Inflammatory macrophage treated with lipopolysaccharide for 1 hour (primary cell): ENCODE data around the gene ZBED1.

Experiments
- DNase-seq, 2 donors: peaks; one replicate each; pipeline ENCODE4 v3.0.0-alpha.2; 2020 to 2022

ZBED1 gene

DNA sequence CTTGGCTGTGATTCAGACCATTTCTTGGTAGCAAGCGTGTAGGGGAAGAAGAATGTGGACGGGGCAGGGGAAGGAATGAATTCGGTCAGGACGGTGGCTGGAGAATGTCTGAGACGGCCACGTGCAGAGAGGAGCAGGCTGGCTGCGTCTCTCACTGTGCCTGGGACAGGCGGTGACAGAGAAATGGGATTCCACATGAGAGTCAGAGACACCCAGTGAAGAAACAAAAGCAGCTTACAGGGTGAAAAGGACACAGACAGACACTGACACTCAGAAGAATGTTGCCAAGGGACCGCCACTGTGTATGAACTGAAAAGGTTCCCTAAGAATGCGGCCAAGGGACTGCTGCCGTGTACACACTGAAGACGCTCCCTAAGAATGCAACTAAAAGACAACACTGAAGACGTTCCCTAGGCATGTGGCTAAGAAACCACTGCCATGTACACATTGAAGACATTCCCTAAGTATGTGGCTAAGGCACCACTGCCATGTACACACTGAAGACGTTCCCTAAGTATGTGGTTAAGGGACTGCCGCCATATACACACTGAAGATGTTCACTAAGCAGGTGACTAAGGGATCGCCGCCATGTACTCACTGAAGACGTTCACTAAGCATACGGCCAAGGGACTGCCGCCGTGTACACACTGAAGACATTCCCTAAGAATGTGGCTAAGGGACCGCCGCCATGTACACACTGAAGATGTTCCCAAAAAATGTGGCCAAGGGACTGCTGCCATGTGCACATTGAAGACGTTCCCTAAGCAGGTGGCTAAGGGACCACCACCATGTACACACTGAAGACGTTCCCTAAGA, 49.1 kb downstream of the ZBED1 start:
- no peak for DNase-seq

DNA sequence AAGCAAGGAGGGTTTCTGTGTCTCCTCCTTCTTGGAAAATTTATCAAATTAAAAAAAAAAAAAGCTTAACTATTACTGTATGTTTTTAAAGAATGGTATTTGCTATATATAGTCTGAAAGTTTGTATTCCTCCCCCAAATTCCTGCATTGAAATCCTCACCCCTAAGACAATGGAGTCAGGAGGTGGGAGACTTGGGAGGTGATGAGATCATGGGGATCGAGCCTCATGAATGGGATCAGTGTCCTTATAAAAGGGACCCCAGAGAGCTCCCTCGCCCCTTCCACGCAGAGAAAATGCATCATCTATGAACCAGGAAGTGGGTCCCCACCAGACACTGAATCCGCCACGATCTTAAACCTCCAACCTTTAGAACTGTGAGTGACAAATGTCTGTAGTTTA, 50.1 kb downstream of the ZBED1 start:
- no peak for DNase-seq

DNA sequence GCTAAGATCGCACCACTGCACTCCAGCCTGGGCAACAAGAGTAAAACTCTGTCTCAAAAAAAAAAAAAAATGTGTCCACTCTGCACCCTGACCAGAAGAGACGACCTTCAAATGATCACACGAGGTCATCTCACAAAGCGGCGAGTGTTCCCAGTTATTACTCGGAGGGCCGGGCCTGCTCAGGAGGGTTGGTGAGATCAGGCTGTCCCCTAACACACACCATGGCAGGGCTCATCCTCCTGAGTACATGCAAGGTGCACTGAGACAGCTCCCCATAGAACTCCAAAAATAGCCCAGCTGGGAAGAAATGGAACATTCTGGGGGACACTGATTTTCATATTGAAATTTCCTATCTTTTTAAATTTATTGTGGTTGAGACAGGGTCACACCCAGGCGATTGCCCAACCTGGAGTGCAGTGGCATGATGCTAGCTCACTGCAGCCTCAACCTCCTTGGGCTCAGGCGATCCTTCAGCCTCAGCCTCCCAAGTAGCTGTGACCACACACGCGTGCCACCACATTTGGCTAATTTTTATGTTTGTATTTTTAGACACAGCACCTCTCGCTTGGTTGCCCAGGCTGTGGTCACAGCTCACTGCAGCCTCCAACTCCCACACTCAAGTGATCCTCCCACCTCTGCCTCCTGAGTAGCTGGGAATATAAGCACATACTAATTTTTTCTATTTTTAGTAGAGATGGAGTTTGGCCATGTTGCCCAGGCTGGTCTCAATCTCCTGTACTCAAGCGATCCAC, 51.5 kb downstream of the ZBED1 start:
- no peak for DNase-seq

DNA sequence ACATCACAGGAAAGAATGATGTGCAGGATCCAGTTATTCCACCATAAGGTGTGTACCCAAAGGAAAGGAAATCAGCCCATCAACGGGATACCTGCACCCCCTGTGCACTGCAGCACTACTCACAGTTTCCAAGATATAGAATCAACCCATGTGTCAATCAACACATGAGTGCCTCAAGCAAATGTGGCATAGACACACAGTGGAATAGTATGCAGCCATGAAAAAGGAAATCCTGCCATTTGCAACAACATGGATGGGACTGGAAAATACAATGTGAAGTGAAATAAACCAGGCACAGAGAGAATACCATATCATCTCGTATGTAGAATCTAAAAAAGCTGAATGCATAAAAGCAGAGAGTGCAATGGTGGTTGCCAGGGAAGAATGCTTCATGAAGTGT, 53.3 kb downstream of the ZBED1 start:
- DNase-seq: no peak

DNA sequence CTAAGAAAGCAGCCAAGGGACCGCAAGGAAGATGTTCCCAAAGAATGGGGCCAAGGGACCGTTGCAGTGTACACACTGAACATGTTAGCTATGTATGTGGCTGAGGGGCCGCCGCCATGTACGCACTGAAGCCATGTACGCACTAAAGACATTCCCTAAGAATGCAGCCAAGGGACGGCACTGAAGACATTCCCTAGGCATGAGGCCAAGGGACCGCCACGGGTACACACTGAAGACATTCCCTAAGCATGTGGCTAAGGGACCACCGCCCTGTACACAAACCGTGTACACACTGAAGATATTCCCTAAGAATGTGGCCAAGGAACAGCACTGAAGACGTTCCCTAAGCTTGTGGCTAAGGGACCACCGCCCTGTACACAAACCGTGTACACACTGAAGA, 54.0 kb downstream of the ZBED1 start:
- no peak for DNase-seq

DNA sequence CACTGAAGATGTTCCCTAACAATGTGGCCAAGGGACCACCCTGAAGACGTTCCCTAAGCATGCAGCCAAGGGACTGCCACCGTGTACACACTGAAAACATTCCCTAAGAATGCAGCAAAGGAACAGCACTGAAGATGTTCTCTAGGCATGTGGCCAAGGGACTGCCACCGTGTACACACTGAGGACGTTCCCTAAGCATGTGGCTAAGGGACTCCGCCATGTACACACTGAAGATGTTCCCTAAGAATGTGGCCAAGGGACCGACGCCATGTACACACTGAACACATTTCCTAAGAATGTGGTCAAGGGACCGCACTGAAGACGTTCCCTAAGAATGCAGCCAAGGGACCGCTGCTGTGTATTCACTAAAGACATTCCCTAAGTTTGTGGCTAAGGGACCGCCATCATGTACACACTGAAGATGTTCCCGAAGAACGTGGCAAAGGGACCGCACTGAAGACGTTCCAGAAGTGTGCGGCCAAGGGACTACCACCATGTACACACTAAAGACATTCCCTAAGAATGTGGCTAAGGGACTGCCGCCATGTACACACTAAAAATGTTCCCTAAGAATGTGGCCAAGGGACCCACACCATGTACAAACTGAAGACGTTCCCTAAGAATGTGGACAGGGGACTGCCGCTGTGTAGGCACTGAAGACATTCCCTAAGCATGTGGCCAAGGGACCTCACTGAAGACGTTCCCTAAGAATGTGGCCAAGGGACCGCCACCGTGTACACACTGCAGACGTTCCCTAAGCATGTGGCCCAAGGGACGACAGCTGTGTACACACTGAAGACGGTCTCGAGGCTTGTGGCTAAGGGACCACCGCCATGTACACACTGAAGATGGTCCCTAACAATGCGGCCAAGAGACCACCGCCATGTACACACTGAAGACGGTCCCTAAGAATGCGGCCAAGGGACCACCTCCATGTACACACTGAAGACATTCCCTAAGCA, 54.8 kb downstream of the ZBED1 start:
- no peak for DNase-seq

DNA sequence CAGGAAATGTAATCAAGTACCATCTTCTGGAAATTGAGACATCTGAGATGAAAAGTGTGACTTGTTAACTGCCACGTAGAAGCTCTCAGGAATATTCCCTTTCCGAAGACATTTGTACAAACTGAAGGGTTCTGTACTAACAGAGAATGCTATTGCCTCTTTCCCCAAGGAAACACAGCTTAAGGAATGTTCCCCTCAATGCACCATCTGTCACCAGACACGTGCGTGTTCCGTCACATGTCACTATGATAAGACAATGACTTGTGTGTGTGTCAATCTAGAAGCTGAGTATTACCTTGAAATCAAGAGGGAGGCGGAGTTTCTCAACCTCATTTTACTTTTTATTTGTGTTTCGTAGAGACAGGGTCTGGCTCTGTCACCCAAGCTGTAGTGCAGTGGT, 58.1 kb downstream of the ZBED1 start:
- DNase-seq: no peak

DNA sequence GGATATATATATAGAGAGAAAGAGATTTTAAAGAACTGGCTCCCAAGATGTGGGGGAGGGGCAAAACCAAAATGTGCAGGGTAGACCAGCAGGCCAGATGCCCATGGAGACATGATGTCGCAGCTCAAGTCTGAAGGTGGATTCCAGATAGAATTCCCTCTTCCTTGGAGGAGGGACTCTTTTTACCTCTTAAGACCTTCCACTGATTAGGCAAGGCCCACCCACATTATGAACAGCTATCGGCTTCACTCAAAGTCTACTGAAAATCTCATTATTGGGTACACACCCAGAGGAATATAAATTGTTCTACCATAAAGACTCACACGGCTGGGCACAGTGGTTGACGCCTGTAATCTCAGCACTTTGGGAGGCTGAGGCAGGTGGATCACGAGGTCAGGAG, 59.3 kb downstream of the ZBED1 start:
- DNase-seq: no peak

DNA sequence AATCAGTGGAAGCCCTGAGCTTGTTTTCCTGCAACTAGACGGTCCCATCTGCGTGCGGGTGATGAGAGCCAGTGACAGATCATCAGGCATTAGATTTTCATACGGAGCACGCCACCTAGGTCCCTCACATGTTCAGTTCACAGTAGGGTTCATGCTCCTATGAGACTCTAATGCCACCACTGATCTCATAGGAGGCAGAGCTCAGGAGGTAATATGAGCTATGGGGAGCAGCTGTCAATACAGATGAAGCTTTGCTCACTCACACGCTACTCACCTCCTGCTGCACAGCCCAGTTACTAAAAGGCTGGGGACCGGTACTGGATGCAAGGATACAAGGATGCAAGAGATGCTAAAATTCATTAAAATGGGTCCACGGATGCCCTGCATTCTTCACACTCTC, 61.2 kb downstream of the ZBED1 start:
- DNase-seq: no peak
